Measurements from ENCODE around the gene SEC16B.

Gene SEC16B

DNA sequence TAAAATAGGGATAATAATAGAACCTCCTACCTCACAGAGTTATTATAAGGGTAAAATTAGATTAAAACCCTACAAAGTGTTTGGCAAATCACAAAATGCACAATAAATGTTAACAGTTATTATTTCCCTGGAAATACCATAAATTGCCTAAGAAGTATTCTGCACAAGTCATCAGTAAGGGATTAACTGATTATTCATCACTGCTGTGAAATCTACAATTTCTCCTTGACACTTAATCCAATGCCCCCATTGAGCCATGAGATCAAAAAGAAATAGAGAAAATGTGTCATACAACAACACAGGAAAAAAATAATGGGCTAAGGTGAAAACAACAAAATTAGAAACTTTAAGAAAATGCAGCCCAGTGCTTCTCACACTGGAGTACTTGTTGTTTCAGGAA, 6.7 kb upstream of the SEC16B start:
- DNase-seq (ENCODE audit: low read depth): no peak

DNA sequence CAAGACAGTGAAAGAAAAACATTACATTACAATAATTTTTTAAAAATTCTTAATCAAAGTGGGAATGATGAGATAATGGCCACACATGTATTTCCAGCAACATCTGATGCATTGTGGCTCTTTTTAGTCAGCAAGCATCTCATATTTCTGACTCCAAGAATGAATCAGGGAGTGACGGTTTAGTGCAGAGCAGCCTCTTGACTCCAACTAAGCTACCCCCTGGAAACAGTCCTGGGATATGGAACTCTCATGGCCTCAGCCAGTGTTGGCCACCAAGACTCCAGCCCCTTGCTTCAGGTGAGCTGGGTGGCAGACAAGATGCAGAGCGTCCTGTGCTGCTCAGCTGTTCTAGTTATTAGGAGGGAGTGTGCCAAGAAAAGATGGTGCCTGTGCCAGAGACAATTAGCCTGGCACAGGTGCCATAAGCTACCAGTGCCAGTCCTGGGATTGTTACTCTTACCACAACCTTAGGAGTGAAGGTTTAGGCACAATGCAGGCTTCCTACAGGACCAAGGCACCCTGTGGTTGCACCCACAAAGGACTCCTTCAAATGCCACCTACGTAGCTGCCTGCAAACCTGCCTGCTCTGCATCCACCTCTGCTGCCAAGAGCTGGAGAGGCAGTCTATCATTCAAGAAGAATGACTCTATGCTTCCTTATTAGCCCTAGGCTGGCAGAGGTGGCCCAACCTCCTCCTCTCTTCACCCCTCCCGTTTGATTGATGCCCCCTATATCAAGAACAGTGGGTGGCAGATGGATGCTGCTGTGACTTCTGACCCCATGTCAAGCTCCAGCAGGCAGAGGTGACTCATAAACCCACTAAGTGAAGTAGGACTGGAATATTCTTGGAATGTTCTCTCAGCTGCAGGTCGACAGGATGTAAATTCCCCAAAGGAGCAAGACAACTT, 6.0 kb upstream of the SEC16B start:
- DNase-seq (ENCODE audit: low read depth): peak; percentile 11

DNA sequence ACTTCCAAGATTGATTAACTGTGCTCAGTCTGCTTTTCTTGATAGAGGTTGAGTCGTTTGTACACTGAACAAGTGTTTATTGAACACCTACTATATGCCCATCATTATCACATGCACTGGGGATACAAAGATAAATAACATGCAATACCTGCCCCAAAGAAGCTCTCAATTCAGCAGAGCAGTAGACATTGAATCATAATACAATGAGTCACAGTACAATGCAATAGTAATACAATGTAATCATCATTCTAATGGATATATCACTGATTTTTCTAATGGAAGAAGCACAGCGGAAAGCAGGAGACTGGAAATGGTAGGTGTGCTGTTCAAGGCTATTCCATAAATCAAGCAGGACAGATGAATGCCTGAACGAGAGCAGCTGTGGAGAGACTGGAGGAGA, 3.7 kb upstream of the SEC16B start:
- no peak for DNase-seq (ENCODE audit: low read depth)

GRCh38 chr1:177969109-177969508, 749 bp downstream of the SEC16B start:
- no peak for DNase-seq (ENCODE audit: low read depth)

DNA sequence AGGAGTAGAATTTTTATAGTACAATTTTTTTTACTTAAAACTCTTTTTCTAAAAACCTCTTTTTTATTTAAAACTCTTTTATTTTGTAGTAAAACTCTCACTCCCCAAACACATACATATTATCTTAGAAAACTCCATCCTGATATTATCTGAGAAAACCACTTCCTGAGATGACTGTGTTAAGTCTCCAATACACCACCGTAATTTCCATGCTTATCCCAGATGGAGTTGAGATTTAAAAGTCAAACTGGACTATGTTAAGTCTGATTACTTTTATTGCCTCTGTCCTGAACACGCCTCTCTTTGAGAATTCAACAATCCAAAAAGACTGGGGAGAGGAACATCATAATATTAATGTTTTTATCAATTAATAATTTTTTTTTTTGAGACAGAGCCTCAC, 3.7 kb downstream of the SEC16B start:
- DNase-seq (ENCODE audit: low read depth): no peak

- no peak for DNase-seq (ENCODE audit: low read depth)
Observed at GRCh38 chr1:177965293-177965692, 4.6 kb downstream of the SEC16B start.

DNA sequence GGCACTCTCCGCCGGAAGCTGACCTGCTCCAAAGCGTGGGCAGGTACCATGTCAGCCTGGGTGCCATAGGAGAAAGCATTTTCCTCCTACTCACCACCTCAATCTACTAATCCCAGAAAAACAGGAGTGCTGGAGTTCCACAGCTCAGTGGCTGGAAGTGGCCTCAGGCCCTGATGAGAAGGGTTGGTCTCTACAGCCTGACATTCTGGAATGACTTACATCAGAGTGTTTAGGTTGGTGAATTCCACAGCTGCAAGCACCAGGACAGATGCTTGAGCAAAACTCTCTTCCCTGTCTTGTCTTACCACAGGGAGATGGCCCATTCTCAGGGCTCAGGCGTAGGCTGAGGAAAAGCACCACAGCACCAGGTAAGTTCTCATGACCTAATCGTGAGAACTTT, 5.5 kb downstream of the SEC16B start:
- no peak for DNase-seq (ENCODE audit: low read depth)

DNA sequence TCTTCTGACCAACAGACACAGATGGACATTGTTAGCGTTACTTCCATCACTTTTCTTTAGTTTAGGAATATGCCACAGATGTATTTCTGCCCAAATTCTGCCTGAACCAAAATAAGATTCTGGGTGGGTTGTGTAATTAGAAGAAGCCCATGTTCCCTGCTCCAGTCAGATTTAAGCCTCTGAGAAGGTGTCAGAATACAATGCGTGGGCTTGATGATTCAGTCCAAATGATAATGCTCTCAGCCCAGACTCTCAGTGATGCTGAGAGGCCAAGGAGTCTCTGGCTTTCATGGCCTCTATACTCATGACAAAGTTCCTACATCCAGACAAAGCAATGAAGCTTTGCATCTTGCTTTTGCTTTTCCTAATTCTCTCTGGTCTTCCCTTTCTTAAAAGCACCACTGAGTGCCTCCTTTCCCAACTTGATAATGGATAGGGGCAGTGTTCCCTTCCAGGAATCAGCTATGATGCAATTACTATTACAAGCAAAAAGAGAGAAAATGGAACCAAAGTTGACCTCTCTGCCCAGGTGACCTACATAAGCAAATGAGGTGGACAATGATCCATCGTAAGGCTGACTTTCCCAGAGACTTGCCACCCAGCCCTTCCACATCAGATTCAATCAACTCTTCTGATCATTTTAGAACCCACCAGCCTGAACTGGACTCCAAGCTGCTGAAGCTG, 8.8 kb downstream of the SEC16B start:
- DNase-seq (ENCODE audit: low read depth): no peak

- peak; percentile 17 for DNase-seq (ENCODE audit: low read depth)
Observed at GRCh38 chr1:177959811-177960515, 9.9 kb downstream of the SEC16B start.

- DNase-seq (ENCODE audit: low read depth): no peak
Observed at GRCh38 chr1:177958092-177958491, 11.8 kb downstream of the SEC16B start.

DNA sequence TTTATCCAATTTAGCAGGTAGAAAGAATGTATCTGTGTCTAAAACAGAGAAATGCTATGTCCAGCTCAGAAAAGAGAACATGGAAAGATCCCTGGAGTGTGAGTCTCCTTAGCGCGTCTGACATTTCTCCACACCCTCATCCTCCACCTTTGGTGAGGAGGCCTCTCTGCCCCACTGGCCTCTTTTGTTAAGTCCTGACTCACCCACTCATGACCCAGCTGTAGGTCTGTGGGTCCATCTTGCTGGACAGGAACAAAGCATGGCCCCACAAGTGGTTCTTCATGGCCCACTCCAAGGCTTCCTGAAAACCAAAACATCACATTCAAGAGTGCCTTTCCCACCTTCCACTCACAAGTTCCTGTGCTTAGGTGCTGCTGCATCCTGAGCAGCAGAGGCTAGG, 15.8 kb downstream of the SEC16B start:
- DNase-seq (ENCODE audit: low read depth): no peak

- DNase-seq (ENCODE audit: low read depth): no peak
Observed at GRCh38 chr1:177953549-177953948, 16.3 kb downstream of the SEC16B start.

DNA sequence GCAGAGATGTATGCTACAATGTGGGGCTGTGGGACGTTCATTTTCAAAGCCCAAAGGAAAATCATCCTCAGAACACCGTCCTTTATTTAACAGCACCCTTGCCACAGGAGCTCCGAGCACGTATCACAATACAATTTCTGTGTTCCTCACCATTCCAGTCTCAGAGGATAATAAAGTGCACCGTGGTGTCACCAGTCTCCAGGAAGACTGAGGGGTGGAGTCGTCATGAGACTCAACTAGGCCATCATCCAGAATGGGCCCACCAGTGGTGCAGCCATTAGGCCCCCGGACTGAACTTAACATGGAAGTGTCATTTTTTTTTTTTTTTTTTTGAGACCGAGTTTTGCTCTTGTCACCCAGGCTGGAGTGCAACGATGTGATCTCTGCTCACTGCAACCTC, 17.2 kb downstream of the SEC16B start:
- no peak for DNase-seq (ENCODE audit: low read depth)

GRCh38 chr1:177952249-177952648, 17.6 kb downstream of the SEC16B start:
- no peak for DNase-seq (ENCODE audit: low read depth)

DNA sequence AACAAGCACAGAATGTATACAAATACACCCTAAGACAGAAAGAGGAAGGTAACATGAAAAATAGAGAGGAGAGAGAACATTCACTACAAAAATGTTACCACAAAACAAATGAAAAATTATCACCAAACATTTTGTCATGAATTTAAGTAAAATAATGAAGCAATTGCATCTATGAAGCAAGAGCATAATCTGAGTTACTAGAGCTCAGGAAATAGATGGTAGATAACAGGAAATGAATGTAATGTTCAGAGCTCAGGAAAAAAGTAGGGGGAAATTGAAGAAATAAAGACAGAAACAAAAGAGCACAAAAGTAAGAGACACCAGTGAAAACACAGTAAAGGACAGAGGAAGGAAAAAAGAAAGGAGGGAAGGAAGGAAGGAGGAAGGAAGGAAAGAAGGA, 19.4 kb downstream of the SEC16B start:
- DNase-seq (ENCODE audit: low read depth): no peak

GRCh38 chr1:177948336-177948972, 21.4 kb downstream of the SEC16B start:
- peak; percentile 53 for DNase-seq (ENCODE audit: low read depth)

- DNase-seq (ENCODE audit: low read depth): no peak
Observed at GRCh38 chr1:177947623-177948022, 22.2 kb downstream of the SEC16B start.

DNA sequence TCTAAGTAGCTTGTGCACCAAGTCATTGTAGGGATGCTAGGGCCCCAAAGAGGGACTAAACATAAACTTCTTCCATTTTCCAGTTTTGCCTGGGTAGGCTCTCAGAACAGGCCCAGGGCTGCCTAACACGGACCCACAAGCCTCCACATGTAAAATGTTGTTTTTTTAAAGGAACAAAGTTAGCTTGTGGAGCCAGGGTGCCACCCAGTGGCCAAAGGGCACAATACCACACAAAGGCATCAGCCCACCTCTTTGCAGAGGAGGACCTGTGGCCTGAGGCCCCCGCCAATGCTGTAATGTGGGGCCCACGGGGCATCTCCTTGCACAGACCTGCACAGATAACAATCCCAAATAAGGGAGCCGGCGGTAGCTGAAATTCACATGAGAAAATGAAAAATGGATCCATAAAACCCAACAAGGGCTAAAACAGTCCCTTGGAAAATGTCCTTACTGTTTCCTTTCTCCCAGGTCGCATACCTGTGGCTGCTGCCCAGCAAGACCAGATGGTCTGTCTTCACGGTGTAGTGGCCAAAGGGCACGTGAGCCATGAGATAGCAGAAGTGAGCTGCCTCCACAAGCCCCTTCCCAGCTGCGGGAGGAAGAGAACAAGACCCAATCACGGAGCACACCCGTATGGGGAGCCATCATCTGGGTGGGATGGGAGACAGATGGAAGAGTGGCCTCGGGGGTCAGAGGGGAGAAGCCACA, 23.8 kb downstream of the SEC16B start:
- DNase-seq (ENCODE audit: low read depth): peak; percentile 40

DNA sequence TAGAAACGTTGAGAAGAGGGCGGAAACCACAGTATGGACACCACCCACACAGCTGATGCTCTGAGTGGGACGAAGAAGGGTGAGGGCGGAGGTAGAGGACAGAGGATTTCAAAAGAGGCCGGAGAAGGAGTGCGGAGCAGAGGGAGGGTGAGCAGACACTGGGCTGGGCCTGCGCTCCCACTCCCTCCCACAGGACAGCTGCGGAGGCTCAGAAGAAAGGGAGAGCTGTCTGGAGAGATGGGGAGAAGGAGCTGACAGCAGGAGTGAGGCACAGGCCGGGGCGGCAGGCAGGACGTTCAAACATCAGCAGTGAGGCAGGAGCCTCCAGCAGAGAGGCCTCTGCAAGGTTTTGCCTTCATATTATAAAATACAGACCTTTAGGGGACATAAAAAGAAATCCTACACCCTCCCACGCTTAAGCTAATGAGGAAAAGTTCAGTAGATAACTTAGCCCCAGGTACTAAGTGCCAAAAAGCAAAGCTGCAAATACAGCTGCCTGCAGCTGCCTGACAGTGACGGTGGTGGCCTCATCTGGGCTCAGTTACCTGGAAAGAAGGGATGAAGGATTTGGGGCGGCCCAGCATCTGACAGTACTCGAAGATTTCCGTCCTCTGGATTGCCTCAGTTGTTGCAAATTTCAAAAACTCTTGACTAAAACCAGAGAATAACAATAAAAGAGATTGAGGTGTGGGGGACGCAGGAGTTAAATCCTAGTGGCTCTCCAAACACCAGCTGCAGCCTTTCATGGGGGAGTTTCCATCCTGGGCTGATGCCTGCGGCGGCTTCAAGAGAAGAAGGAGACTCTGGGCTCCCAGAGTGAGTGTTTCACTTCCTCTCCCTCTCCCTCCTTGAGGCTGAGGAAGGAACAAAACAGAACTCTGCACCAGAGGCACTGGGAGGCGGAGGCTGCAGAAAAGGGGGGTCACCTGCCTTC, 25.6 kb downstream of the SEC16B start:
- no peak for DNase-seq (ENCODE audit: low read depth)

DNA sequence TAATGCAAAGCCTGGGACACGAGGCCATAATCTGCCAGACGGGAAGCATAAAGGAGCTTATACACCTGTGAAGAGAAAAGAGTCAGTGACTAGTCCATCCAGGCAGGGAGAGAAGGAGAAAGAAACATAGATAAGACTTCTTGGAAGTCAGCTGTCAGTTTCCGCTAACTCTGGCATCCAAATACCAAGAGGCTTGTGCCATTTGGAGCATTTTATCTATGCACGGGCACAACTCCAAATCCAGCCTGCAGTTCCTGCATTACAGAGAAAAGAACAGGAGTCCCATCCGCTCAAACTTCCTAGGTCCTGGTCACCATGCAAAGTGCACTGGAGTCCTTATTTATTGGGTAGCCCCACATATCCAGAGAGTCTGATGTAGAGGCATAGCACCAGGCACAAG, 27.9 kb downstream of the SEC16B start:
- DNase-seq (ENCODE audit: low read depth): no peak

GRCh38 chr1:177940682-177941081, 29.2 kb downstream of the SEC16B start:
- DNase-seq (ENCODE audit: low read depth): no peak

Measured in fibroblast of gingiva (primary cell).